Tongue (tissue), 2 donors: ENCODE measurements around the gene ANKFY1. TPM values are rescaled to one million over a fixed set of nuclear protein-coding genes. Genes with fewer than 3 reads are reported as not detected.
"Not testable (repeated sequence)": the region's sequence is repeated elsewhere in the genome, so short reads cannot be mapped to it uniquely, and the experiment has no call there.

Experiments used
- DNase-seq: peaks from one replicate; pipeline ENCODE4 v3.0.0-alpha.2; 2015
- total RNA-seq: library from RNA; depleted of rRNA; stranded (reverse); fragments of >200 nt; gene quantifications from one replicate; pipeline ENCODE4 v1.2.3, GENCODE V29; 2014

The ANKFY1 gene
- total RNA-seq, 1 donor from 2014 or later: 49.1 TPM

DNA sequence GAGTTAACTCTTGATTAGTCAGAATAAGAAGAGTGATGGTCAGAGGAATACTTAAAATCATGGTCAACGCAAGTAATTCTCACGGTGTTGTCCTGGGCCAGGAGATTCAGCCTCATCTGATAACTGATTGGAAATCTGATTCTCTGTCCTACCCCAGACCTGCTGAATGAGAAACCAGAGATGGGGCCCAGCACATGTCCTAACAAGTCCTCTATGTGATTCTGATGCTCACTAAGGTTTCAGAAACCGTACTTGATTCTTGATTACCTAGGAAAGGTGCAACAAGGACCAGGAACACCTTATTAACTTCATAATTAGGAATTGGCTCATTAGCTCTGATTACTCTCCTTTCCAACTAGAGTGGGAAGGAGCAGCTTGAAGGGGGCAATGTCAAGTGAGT lies 44.5 kb downstream of the ANKFY1 start:
- DNase-seq: no peak

DNA sequence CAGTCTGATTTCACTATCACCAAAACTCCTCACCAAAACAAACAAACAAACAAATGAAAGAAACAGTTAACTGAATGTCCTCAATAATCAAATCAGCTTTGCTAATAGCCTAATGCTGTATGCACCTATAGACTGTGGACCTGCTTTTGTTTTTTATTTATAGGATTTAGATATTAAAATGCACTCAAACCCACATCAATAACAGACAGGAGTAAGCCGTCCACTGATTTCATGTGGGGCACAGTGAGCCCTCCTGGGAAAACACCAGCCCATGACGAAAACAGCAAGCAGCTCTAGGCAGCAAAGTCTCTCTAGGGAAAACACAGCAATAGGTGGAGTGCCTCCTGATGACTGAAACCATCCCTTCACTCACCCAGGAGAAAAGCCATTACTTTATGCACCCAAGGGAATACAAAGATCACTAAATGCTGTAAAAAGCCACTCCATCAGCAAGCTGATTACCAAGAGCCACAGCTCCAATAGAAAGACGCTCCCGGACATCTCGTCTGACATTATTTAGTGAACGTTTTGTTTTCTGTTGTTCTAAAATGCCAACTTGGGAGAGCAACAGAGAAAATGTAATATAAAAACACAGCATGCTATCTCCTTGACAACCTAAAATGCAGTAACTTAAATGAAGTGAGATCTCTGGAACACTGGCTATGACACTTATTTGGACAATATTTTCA lies 47.8 kb downstream of the ANKFY1 start:
- no peak for DNase-seq

DNA sequence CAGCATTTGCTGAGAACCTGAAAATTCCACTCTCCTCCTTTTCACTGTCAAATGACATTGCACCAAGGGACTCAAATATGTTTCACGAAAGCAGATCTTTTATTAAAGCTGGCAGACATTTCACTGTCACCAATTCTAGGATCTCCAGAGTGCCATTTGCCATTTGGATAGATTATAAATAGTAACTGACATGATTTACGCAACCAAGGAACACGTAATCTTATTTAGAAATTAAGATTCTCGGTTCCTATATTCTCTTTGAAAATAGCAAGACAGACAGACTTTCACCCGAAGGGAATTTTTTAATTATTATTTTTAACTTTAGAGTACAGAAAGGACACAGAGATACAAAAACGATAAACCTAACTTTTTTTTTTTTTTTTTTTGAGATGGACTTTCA lies 49.6 kb downstream of the ANKFY1 start:
- DNase-seq: no peak

DNA sequence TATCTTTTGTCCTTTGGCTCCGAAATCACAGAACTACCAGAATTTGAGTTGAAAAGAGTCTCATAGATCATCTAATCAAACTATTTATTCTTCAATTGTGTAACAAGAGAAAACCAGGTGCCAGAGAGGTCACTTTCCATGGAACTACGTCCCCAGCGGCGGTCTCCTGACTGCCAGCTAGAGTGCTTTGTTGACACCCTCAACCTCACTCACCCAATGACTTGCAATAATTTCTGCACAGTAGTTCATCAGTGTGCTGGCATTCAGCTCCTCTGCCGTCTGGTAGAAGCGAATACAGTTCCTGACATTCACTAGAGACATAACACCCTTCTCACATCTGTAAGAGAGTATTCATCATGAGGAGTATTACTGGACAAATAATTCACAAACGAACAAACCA lies 54.2 kb downstream of the ANKFY1 start:
- DNase-seq: no peak

DNA sequence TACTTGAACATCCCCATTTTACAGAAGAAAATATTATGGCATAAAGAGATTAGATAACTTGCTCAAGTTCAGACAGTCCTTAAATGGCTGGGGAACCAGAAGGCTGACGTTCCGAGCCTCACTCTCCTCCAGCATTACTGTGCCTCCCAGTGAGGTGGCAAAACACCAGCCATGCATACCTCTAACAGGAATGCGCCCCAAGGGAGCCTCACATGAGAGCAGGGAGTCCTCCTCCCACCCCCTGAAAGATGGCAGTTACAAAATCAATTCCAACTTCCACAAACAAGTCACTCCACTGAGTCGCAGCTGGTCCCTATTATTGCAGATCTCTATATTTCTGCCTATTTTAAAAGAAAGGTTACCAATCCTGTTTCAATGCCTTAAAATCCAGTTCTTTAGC lies 55.5 kb downstream of the ANKFY1 start:
- no peak for DNase-seq

DNA sequence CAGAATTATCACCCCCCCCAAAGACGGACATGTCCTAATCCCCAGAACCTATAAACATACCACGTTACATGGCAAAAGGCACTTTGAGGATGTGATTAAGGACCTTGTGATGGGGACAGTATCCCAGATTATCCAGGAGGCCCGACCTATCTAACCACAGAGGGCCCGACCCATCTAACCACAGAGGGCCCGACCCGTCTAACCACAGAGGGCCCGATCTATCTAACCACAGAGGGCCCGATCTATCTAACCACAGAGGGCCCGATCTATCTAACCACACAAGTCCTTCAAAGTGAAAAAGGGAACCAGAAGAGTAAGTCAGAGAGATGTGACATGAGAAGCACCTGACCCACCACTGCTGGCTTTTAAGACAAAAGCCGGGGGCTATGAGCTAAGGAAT lies 56.8 kb downstream of the ANKFY1 start:
- no peak for DNase-seq

DNA sequence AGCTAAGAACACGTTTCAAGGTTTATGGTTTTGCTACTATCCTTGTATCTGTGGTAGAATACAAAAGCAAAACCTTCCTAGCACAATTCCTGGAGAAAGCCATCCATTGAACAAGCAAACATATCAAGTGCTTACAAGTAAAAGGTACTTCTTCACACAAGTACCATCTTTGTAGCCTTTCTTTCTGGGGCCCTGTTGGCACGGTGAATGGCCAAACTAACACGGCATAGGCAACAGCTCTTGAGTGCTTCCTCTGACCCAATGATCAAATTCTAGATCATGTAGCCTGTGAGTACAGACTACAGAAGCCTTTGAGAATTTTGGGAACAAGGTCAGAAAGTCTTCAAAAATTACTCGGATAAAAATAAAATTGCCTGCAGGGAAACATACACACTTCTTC lies 57.9 kb downstream of the ANKFY1 start:
- DNase-seq: no peak

DNA sequence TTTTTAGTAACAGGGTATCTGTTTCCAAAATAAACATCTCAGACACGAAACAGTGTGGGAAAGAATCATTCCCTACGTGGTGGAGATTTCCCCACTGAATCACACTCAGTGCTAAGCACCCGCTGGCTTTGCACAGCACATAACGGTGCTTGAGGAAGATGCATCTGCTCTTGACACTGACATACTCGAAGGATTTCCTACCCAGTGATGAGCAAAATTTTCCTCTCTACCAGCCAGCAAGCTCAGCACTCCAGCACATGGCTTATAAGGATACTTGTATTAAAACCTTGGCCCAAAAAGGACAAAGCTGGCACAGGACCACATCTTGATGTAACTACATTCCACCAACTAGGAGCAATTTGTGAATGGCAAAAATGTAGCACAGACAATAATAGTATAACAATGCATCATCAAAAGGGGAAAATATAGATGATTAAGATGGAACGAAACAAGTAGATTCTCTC lies 59.0 kb downstream of the ANKFY1 start:
- DNase-seq: peak; percentile 77

DNA sequence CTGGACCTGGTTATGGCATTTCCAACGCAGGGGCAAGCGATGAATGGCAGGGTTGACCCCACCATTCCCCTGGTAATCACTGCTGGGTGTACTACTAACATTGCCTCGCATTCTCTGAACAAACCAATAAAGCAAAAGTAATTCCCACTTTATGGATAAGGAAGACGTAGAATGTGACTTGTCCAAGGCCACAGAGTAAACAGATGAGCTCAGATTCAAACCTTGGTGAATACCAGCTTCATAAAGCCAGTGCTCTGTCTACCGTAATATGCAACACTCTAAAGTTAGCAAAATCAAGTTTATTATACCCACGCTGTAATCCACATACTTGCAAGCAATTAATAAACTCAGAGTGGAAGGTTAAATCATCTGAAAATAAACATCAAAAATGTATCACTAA lies 59.6 kb downstream of the ANKFY1 start:
- no peak for DNase-seq

DNA sequence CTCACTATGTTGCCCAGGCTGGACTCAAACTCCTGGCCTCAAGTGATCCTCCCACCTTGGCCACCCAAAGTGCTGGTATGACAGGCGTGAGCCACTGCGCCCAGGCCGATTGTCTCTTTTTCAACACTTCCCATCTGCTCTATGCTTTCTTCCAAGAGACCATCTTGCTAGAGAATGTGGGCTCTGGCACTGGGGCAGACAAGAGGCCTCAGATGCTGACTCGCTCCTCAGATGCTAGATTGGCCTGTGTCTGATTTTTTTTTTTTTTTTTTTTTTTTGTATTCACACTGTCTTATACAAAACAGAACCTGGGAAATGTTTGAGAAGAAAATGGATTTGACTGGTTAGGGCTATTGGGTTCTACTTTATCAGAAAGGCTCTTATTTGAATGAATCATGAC lies 62.6 kb downstream of the ANKFY1 start:
- no peak for DNase-seq

DNA sequence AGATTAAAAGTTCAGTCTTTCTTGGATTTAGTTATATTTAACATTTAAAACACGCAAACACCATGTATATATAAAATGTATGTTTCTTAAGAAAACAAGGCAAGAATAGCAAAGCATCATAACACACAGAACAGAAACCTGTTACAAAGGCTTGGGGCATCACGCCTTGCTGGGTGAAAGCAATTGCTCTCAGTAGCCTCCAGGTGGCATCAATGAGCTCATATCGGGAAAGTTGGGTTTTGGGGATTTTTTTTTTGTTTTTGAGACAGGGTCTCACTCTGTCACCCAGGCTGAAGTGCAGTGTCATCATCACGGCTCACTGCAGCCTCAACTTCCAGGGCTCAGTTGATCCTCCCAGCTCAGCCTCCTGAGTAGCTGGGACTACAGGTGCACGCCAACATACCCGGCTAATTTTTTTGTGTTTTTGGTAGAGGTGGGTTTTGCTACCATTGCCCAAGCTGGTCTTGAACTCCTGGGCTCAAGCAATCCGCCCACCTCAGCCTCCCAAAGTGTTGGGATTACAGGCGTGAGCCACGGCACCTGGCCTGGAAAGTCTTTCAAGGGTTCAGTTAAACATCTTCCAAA lies 63.9 kb downstream of the ANKFY1 start:
- peak; percentile 65 for DNase-seq

DNA sequence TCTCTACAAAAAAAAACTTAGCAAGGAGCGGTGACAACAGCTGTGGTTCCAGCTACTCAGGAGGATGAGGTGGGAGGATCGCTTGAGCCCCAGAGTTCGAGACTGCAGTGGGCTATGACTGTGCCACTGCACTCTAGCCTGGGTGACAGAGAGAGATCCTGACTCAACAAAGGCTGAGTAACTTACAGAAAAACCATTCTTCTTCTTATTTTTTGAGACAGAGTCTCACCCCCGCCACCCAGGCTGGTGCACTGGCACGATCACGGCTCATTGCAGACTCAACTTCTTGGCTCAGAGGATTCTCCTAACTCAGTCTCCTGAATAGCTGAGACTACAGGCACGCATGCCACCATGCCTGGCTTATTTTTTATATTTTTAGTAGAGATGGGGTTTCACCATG lies 64.8 kb downstream of the ANKFY1 start:
- DNase-seq: no peak

DNA sequence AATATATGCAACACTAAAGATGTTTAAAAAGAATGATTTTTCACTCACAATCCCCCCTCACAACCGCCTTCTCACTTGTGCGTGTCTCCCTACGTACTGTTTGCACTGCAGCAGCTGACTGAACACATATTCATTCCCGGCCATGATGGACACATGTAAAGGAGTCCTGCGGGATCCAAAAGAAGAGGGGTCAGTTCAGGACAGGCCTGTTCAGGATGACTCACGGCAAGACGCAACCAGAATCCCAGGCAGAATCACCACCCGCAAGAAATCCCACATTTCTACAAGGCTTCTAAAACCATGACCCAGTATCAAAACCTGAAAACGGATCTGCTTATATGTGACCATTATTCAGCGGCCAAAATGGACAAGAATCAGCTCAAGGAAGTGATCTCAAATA lies 68.5 kb downstream of the ANKFY1 start:
- DNase-seq: no peak

DNA sequence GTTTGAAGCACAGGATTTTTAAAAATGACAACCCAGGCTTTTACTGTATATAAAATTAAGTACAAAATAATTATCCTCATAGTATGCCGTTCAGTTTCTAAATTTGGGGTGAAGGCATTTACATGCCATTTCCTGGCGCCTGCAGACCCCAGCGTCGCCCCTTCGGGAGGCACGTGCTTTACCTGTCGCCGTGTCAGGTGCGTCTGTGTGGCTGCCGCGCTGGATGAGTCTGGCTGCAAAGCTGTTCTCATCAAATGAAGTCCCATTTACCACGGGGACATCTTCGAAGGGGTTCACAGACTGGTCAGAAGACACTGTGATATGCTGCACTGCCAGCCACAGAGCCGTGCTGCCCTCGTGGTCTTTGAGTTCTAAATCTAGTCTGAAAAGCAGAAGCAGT lies 69.0 kb downstream of the ANKFY1 start:
- no peak for DNase-seq

DNA sequence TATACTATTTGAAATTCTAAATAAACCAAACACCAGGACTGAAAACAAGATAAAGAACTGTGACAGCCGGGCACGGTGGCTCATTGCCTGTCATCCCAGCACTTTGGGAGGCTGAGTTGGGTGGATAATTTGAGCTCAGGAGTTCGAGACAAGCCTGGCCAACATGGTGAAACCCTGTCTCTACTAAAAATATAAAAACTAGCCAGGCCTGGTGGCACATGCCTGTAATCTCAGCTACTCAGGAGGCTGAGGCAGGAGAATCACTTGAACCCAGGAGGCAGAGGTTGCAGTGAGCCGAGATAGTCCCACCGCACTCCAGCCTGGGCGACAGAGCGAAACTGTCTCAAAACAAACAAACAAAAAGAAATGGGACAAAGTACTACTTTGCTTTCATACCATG lies 73.0 kb downstream of the ANKFY1 start:
- DNase-seq: not testable (repeated sequence)

DNA sequence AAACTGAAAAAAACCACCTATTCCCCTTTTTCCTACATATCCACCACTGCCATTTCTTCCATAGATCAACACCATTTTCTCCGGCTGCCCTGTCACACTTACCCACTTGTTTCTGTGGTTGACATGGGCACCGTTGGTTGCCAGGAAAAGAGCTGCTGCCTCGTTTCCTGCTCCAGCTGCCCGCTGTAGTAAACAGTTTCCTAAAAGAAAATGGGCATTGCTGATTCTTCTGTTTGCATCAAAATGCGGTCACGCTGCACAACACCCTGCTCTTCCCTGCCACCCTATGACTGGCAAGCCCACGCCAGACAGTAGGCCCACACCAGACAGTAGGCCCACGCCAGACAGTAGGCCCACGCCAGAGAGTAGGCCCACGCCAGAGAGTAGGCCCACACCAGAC lies 74.5 kb downstream of the ANKFY1 start:
- DNase-seq: no peak

DNA sequence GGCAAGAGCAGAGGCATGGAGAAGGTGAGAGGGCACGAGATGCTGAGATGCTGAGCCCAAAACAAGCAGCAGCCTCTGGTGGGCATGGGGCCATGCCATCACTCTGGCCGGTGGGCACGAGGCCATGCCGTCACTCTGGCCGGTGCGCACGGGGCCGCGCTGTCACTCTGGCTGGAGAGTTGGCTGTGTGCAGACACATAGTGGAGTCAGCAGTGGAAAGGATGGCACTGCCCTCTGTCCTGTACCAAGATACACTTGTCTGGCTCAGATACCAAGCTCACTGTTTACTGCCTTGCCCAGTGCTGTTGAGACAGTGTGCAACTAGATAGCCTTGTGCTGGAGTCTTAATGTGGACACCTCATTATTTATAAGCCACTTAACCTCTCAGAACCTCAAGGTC lies 75.7 kb downstream of the ANKFY1 start:
- DNase-seq: no peak

DNA sequence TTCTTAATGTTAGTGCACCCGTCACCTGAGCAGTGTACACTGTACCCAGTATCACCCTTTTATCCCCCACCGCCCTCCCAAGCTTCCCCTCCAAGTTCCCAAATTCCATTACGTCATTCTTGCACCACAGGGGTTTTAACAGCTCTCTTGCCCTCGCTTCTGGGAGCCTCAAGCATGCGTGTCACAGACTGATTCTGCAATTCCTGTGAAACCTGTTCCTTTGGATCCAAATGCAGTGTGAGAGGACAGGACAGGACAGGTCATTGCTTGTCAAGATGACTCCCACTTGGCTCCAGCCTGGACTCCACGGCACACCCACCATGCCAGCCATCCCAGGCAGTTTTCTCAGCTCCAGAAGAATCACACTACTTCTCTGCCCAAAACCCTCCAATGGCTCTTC lies 76.7 kb downstream of the ANKFY1 start:
- DNase-seq: peak; percentile 77

DNA sequence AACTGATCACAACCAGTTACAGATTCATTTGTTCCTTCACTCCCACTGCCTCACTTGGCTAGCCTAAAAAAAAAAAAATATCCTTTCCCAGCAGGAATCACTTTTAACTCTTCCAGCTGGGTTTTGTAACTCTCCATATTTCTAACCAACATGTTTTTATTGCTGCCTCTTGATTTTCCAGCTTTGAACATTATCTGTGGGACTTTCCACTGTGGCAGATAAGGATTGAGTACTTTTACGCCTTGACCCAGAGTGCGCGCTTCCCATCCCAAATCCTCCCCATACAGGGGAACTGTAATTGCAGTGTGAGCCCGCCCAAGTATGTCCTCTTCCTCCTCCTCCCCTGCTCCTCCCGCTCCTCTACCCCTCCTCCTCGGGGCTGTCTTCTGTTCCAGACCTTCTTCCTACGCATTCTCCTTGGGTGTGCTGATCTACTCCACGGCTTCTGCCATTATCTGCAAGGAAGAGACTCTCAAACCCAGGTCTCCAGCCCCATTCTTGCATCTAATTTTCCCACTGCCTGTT lies 77.4 kb downstream of the ANKFY1 start:
- DNase-seq: no peak

DNA sequence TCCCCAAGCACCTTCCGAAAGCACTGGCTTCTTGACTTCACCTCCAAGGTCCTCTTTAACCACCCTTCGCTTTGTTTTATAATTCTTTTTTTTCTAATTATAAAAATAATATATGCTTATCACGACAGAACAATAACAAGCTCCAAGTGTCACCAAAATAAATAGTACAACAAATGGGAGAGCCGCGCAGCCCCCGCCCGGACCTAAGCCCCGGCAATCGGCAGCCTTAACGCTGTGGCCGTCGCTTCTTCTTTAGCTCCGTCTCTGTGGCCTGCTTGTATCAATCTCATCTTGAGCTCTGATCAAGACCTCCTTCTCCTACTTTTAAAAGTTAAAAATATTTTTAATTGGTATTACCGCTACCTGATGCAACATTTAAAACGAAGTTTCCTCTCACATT lies 78.1 kb downstream of the ANKFY1 start:
- no peak for DNase-seq

DNA sequence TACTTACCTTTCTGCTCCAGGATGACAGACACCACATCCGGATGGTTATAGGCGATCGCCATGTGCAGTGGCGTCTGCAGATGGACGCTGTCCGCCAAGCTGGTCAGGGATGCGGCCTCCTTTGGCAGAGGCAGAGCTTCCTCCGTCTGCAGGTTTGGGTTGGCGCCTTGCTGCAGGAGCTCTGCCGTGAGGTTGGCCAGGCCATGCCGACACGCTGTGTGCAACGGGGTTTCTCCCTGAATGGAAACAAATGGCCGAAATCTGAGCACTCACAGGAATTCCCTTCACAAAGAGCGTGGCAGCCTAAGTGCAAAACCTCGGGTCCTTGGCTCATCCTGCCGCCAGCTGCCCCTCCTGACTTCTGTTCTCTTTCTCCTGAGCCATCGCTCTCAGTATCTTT lies 79.0 kb downstream of the ANKFY1 start:
- no peak for DNase-seq

DNA sequence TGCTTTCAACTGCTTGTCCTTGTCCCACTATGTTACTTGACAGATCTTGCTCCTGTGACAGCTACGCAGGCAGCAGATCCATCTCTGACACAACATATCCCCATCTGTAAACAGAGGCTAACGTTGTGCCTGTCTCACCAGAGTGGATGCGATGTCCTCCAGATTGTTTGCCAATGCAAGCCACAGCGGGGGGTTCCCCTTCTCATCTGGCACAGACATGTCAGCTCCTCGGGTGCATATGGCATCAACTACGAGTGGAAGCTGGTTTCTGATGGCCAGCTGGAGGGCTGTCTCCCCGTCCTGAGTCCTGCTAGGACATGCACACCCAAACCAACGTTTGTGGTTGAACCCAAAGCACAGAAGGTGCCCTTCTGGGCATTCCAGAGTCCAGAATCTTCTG lies 81.7 kb downstream of the ANKFY1 start:
- DNase-seq: no peak

DNA sequence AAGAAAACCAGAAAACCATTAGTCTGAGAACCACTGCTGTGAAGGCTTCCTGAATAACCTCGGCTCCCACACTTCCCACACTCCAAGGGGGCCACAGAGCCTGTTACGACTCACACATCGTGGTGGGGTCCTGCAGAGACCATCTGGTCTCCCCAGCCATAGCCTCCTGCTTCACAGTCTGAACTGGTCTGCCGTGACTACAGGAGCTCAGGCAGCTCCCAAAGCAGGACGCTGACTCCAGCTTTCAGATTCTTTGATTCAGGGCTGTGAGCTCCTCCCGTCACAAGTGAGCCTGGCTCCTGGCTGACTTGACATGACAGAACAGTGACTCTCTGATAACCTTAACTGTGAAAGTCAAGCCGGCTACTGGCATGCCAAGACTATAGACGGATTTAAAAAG lies 83.0 kb downstream of the ANKFY1 start:
- DNase-seq: no peak

DNA sequence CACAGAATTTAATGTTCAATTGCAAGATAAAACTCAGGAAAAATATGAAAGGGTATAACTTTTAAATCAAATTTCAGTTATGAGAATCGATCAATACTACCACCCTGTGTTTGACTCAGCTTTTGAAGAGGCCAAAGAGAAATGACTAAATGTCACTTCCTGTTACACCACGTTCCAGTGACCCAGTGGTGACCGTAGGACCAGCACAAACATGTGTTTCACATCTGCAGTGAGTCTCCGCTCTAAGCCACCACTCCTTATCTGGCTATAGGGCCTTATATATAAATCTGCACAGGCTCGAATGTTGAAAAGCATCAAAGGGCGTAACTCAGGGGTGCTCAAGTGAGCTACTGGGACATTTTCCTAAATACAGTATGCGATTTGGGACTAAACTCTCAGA lies 84.7 kb downstream of the ANKFY1 start:
- DNase-seq: no peak
